GF-D8 (cell line): ENCODE results near the gene DNAJA4.

Source experiments
- DNase-seq: peaks from one replicate; lab custom pipeline; 2025; lab: John Stamatoyannopoulos, UW

The DNAJA4 gene

DNA sequence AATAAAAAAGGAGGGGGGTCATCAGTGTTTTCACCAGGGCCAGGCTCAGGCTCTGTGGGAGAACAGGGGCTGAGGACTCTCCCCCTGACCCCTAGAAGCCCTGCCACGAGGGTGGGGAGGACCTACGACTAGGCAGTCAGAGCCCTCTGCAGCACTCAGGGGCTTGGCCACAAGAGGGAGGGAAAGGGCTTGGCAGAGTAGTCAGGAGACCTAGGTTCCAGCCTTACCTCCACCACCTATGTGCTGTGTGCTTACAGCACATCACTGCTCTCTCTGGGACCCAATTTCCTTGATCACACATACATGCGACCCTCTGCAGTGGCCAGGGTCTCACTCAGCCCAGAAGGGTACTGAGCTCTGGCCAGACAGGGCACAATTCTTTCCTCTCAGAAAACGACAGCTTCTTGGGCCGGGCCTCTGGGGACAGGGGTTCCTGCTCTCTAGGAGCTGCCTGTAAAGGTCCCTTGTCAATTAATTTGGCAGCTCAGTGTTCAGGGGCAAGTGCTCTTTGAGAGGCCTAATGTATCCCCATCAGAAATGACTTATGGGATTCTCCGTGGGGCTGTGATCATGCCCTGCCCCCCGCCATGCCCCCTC, 51.4 kb downstream of the DNAJA4 start:
- no peak for DNase-seq

DNA sequence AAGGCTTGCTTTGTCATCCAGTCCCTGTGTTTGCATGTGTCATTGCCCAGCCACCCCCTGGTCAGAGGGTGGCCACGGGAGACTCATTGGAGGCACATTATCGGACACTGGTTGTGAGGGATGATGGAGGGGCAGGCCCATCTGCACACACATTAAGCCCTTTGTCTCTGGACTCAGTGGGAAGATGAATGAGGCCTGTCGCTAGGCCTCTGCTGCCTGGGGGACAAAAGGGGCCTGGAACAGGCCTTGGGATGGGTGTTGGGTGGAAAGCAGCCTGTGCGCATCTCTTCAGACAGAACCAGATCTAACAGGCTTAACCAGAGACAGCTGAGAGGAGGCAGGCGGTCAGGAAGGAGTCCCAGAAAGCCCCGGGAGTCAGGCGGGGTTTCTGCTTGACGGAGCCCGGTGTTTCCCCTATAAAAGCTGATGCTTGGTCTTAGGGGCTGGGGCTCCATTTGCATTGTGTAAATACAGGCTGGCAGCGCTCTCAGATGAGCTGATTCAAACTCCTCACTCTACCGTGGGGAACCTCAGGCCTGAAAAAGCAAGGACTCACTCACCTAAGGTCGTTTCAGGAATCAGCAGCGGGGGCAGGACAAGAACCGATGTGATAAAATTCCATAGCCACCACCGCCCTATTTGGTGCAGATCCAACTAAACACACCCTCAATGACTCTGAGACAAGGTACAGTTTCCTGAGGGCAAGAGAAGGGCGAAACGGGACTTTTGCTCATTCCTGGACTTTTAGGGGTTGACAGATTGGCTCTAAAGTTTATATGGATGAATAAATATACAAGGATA, 52.1 kb downstream of the DNAJA4 start:
- DNase-seq = no peak

DNA sequence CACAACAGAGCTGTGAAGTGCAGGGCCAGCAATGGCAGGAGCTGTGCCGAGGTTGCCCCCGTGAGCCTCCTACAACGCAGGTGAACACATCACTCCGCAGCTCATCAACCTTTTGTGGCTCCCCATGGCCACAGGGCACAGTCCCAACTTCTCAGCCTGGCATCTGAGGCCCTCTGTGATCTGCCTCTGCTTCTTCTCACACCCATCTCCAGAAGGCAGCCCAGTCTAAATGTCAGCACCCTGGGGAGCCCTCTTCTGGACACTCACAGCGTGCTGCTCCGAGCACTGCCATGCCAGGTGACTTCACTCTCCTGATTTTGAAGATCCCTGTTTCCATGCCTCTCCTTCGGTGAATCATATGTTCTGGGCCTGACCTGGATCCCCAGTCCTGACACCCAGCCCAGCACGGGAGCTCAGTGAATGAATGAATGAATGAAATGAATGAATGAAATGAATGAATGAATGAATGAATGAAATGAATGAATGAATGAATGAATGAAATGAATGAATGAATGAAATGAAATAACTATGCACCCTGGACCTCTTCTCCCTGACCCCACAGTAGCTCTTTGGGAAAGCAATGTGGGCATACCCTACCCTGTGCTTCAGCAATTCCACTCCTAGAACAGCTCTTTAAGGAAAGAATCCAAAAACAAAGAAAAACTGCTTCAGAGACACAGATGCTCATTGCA, 52.9 kb downstream of the DNAJA4 start:
- DNase-seq = no peak

DNA sequence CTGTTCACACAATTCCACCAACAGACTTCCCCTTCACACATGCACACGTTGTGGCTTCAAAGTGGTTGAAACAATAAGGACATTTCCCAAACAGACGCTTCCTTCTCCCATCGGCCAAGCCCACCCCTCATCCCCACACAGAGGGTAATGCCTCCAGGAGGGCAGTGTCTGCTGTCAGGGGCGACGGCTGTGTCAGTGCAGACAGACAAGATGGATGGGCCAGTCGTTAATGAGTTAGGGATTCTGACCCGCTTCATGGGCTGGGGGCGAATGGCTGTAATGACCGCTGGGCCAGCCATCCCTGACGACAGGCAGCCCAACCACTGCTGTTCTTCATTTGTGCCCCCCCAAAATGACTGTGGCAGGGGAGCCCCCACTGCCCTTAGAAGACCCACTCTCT, 55.2 kb downstream of the DNAJA4 start:
- no peak for DNase-seq

DNA sequence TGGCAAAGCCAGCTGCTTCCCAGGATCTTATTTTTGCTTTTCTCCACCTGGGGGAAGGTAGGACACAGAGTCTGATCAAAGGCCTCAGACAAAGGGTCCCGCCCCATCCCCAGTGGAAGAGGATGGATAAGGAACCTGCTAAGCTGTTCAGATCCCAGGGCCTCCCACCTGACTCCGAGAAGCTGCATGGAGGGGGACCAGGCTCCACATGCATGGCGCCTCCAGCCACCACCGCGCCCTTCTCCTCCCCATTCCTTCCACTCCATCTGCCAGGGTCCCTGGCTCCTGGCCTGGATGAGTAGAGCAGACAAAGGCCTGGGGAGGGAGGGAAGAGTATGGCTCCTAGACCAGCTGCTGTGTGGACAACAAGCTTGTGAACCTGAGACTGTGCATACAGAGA, 55.8 kb downstream of the DNAJA4 start:
- DNase-seq = no peak

DNA sequence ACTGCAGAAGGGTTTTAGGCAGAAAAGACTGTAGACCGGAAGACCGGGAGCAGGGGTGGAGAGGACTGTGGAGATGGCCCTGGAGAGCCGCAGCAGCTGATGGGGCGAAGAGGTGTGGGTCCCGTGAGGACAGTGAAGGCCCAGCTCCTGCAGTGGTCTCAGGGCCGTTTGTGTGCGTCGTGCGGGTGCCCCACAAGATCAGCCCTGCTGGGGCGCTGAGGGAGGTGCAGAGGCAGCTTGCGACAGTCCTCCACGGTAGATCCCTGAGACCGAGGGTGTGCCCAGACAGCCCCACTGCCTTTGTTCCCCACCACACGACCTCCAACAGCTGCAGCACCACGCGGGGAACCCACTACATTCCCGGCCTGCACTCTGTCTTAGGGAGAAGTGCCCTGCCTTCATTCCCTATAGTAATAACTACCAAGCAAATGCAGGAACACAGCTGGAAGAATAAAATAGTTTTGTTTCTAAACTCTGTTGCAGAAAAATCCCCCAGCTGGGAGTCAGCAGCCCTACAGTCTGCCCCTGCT, 56.7 kb downstream of the DNAJA4 start:
- no peak for DNase-seq

DNA sequence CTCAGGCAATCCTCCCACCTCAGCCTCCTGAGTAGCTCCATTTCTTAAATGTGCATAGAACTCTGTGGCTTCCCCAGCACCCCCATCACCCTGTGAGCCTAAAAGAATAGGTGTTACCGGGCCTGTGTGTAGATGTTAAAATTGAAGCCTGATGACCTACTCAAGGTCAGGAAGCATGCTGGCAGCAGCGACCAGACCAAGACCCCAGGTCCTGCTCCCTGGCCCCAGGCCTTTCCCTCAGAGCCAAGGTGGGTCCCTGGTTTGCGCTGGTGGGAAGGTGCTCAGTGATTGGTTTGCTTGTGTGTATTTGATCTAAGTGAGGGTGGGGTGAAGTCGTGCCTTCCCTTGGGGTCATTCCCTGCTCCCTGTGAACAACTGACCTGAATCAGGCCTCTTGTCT, 57.4 kb downstream of the DNAJA4 start:
- DNase-seq = no peak

DNA sequence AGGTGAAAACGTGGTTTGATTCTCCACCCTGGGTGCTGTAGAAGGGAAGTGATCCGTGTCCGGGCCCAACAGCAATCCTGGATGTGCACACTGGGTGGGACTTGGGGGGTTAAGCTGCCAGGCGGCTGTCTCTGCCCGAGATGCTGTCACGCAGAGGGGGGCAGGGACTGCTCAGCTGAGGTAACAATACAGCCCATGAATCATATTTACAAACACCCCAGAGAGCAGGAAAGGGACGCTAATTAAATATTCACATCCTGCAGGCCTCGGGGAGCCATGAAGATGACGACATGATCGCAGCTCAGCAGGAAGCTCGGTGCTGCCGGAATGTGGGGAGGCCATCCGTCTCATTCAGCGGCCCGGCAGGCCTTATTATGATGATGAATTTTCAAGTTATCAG, 57.9 kb downstream of the DNAJA4 start:
- no peak for DNase-seq

DNA sequence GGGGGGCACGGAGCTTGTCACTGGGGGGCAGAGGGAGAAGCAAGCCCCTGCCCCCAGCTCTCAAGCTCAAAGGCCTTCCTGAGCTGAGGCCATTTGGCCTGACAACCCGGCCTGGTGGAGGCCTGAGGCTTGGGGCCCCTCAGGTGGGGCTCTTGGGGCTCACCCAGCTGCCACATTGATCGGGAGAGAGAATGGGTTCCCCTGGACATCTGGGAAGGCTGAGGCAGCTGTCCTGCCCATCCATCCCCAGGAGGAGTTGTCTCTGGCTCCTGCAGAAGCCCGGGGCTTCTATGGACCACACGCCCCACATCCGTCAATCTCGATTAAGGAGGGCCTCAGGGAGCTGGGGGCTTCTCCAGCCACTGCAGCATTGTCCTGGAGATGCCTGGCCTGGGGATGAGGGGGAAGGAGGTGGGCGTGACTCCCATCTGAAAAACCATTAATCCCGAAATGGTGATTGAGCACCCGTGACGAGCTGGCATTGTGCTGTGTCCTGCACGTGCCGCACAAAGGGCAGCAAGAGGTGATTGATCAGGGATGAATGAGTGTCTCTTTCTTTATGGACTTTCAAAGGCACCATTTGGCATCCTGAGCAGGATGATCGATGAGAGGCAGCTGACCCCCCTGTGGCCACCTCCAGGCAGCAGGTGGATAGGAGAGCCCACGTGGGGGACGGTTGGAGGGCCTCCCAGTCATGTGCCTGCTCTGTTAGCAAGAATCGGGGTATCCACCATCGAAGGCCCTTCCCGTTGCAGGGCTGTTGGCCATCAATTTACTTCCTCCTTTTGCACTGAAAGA, 58.6 kb downstream of the DNAJA4 start:
- DNase-seq = no peak

DNA sequence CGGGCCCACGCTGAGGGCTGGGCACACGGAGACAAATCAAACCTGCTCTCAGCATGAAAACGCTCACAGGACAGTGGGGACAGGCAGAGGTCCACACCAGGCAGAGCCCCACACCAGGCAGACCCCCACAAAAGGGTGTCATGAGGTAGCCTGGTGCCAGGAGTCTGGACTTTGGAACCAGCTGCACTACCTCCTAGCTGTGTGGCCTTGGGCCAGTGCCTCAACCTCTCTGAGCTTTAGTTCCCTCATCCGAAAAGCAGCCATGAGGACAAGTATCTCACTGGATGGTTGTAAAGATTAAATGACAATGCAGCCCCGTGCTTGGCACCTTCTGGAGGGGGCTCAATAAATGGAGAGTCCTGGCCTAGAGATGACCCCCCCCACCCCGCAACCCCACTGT, 59.3 kb downstream of the DNAJA4 start:
- no peak for DNase-seq

DNA sequence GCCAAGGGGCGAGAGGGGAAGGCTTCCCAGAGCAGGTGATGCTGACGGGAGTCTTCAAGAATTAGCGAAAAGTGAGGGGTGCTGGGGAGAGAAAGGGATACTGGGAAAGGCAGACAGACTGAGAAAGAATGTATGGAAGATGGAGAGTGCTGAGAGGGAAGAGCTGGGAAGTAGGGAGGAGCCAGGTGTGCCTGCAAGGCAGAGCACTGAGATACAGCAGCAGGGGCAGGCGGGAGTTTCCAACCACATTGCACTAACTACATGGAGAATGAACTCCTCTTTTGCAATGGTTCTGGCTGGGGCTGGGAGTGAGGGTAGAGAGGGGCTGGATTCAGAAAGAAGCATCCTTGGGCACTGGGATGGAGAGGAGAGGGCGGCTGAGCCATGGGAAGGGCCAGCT, 59.8 kb downstream of the DNAJA4 start:
- DNase-seq = no peak

DNA sequence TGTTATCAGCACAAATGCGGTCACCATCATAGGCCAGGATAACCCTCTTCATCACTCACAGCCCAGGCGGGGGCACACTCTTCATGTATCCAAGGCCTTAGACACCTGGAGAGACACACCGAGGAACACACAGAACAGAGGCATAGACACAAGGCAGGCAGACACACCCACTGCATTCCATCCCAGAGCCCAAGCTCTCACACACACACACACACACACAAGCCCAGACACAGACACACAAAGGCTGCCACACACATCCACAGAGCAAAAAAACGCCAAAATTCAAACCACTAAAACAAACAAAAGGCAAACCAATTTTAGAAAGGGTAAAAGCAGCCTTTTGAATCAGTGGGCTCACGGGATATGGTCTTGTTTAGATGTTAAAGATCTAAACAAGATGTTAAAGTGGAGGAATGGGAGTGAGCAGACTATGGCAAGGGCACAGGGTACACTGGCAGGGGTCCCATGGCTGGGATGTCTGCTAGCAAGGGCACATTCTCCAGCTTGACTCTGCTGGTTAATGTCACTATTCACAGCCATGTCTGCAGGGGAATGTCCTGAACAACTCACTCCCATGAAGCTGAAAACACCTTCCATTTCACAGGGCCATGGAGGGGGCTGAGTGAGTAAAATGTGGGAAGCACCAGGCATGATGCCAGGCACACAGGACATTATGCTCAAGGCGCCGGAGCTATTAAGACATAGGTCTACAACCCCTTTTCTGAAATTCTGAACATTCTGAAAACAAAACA, 60.9 kb downstream of the DNAJA4 start:
- no peak for DNase-seq

DNA sequence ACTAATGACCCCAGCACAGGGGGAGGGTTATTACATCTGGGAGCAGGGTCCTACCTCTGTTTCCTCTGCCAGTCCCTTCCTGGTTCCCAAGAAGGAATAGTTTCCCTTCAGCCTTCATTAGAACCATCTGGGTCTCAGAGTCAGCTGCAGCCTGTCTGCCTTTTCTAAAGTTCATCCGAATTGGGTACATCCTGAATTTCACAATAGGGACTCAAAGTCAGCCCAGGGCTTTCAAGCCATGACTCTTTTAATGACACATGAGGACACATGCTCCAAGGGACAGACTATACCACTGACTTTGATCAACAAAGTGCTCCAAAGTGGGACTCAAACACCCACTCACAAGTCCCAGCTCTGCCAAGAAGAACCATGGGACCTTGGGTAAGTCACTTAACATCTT, 63.1 kb downstream of the DNAJA4 start:
- DNase-seq = no peak

DNA sequence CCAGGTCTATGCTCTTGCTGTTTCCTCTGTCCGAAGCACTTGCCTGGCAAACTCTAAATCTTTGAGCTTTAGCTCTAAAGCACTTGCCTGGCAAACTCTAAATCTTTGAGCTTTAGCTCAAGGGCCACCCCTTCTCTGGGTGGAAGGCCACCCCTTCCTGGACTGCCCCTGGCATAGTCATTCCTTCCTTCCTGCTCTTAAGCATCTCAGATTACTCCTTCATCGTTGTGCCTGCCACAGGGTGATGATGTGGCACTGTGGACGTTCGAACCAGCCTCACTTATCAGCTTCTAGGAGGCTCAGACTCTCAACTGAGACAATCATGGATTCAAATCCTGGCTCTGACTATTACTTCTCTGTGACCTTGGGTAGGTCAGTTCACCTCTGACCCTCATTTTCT, 65.3 kb downstream of the DNAJA4 start:
- no peak for DNase-seq
